GM20431 (cell line): ENCODE results near the gene CRLF1.
"Not testable (repeated sequence)": the region's sequence is repeated elsewhere in the genome, so short reads cannot be mapped to it uniquely, and the experiment has no call there.

Experiments used
- in situ Hi-C: fragments of 300-500 bp; cut with MseI, MboI; formaldehyde crosslinking; loops from one replicate; pipeline ENCODE4 v1.15.0; 2020; ENCODE audit warnings: low sequenced_read_pairs; ENCODE audit not compliant: unreplicated experiment

Gene CRLF1

DNA sequence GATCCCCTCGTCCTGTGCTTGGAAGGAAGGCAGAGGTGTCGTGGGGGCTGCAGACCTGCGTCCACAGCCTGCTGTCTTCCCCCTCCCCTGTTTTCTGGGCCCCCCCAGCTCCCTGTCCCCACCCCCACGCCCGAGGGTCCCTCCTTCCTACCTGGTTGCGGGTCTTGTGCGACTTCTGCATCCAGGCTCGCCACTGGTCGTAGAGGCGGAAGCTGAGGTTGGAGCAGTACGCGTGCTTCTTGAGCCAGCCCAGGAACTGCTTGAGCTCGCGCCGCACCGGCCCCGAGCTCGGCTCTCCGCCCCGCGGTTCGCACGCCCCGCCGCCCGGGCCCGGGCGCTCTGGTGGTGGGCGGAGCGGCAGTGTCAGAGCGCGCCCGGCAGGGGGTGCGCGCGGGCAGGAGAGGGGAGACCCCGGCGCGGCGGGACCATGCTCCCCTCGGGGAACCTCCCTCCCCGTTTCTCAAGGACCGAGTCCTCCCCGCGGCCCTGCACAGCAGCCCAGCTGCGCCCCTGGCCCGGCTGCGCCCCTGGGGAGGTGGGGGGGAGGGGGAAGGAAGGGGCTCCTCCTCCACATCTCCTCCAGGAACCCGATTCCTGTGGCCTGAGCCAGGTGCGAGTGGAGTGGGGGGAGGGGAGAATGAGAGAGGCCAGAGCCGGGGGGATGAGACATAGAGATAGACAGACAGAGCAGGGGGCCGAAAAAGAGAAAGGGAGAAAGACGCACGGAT is 12.3 kb downstream of the CRLF1 start:
- in situ Hi-C loops: no loop called here

DNA sequence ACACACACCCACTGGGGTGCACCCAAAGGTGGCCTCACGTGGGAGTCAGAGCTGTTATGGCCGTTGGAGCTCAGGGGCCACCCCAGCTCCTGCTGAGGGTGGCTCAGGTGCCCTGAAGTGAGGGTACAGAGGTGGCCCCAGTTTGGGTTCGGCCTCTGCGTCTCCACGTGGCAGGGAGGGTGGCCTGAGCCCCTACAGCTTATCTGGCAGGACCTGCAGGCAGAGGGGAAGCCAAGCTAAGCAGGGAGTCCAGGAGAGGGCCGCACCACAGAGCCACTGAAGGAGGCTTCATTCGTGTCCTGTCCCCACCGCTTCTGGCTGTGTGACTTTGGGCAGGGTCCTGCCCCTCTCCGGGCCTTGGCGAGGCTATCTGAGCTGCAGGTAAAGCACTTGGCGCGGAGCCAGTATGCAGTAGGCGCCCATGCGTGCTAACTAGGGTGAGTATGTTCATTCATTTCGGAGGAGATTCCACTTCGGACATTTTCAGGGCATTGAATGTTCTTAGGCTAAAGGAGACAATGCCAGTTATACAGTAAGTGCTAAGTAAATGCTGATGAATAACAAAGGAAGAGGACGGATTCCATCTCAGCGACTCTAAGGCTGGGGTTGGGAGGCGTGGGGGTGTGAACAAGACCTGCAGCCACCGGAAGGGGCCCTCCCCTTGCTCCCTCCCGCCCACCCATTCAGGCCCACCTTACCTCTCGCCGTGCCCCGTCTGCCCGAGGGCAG is 13.1 kb downstream of the CRLF1 start:
- in situ Hi-C loops: no loop called here

DNA sequence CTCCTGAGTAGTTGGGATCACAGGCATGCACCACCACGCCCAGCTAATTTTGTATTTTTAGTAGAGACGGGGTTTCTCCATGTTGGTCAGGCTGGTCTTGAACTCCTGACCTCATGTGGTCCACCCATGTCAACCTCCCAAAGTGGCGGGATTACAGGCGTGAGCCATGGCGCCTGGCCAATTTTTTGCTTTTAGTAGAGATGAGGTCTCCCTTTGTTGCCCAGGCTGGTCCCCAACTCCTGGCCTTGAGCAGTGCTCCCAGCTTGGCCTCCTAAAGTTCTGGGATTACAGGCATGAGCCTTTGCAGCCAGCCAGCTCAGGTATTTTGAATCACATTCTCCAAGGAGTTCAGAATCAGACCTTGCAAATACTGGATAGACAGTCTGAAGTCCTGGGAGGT is 13.9 kb downstream of the CRLF1 start:
- in situ Hi-C loops: not testable (repeated sequence)

DNA sequence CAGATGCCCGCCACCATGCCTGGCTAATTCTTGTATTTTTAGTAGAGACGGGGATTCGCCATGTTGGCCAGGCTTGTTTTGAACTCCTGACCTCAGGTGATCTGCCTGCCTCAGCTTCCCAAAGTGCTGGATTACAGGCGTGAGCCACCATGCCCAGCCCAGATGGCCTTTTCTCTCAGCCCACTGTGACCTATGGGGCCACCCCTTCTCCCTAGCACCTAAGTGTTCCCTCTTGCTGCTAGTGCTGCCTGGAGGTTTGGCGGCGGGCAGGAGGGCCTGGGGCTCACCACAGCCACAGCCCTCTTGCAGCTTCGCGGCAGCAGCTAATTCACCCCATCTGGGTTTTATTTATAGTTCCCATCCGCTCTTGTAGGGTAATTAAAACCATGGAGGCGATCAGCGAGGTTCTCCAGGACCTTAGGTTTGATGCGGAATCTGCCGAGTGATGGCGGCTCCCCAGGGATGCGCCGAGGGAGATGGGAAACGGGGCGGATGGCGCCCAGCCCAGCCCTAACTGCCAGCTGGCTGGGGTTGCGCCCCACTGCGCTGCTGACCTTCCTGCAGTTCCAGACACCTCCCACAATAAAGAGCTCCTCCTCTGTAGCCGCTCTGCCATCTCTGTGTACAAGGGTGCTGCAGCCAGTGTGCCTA is 14.7 kb downstream of the CRLF1 start:
- in situ Hi-C loops: no loop called here

DNA sequence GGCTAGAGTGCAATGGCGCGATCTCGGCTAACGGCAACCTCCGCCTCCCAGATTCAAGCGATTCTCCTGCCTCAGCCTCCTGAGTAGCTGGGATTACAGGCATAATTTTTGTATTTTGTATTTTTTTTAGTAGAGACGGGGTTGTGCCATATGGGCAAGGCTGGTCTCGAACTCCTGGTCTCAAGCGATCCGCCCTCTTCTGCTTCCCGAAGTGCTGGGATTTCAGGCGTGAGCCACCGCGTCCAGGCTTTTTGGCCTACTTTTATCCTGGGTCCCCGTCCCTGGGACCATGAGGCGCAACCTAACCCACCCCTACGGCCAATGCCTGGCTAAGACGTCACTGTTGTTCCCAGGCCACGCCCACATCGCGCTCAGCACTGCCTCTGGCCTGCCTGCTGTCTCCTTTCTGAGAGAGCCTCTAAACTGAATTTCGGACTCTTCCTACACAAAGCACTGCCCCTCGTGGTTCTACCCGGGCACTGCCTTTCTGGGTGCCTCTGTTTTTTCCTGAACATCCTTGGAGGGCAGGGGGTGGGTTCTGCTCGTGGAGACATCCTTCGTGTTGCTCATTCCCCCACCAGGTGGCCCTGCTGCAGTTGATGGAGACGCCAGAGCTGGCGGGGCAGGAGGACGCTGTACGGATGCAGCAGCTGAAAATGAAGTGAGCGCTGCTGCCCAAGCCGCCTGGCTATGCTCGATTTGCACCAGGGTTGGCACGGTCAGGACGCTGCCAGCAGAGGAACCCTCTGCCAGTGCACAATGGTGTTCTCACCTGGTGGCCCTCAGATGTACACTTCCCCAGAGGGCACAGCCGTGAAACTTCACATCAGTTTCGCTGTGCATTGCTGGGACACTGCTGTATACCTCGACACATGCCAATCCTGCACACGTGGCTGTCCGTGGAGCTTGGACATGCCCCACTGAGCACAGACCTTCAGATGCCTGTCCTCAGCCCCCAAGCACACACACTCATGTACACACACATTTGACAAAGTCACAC is 16.0 kb downstream of the CRLF1 start:
- in situ Hi-C loops: no loop called here

DNA sequence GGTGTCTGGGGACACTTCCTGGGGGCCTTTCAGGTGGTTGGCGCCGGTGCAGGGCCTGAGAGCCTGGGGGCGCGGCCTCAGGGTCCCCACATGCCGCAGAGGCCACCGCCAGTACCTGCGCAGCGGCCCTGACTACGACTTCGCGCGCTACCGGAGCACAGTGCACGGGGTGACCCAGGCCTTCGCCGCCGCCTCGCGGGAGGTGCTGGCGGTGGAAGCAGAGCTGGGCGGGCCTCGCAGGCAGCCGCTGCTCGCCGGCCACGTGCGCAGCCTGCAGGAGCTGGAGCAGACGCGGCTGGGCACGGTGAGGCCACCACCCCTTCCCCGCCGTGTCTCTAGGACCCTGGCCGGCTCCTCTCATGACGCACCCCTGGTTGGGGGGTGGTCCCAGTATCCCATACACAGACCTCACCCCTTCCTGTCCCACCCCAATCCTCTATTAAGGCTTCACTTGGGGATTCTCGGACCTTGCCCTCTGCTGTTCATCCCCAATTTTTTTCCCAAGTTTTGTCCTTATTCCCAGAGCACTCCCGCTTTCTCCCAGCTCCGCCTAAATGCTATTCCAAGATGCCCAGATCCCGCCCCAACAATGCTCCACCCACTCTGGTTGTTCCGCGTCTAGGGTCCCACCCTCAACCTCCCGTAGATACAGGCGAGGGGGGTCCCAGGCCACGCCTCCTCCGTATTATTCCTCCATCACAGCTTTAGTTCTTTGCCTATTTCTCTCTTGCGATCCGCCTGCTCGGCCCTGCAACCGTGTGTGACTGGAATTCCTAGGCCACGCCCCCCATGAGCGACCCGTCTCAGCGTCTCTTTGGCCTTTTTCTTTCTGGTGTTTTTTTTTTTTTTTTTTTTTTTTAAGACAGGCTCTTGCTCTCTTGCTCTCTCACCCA is 17.0 kb downstream of the CRLF1 start:
- in situ Hi-C loops: no loop called here

DNA sequence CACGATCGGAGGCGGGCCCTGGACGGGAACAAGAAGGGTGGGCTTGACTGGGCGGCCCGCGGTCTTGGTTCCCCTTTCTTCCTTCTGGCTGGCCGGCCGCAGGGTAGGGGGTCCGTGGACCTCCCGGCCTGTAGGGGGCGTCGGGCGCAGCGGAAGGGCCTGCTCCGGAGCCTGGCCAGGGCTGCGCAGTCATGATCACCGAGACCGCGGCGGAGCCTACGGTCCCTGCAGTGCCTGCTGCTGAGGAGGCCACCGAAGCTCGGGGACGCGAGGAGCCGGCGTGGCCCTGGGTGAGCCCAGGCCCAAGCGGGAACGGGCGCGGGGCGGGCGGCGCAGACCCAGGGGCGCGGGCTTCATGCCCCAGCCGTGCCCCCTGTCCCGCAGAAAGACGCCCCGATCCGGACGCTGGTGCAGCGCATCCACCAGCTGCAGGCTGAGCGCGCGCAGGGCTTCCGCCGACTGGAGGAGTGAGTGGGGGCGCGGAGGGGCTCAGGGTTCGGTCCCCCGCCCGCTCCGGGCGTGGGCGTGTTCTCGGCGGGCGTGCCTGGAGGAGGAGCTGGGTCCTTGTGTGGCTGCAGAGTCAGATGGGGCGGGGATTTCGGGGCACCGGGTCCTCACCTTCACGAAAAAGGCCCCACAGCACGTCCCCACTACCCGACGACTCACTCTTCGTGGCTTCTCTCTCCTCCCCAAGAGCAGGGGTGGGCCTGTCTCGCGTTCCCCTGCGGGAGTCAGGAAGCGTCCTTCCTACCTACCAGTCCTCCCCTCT is 17.8 kb downstream of the CRLF1 start, which contains the start of gene REX1BD:
TSS of gene REX1BD (plus strand) at position 188 of the 769 bp plus-strand sequence. CDS start at position 192, 4 bp downstream.
- in situ Hi-C loops: no loop called here

DNA sequence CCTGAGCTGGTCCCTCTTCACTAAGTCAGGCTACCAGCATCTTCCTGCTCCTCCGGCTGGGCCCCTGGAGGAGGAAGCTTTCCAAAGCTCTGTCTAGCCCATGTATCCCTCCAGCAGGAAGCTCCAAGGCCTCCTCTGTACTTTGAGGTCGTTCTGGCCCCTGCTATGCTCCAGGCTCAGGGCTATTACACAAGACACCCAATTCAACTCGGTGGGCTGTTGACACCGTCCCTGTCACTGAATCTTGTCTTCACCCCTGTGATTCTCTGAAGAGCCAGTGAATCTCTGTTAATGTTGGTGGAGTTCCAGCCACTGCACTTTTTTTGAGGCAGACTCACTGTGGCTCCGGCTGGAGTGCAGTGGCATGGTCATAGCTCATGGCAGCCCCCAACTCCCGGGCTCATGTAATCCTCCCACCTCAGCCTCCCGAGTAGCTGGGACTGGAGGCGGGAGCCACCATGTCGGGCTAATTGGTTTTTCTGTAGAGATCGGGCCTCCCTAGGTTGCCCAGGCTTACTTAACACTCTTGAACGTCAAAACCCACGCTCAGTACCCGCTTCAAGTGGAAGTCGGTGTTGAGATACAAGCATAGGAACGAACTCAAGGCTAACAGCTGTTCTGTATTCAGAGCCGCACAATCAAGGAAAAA is 18.5 kb downstream of the CRLF1 start:
- in situ Hi-C loops: no loop called here

DNA sequence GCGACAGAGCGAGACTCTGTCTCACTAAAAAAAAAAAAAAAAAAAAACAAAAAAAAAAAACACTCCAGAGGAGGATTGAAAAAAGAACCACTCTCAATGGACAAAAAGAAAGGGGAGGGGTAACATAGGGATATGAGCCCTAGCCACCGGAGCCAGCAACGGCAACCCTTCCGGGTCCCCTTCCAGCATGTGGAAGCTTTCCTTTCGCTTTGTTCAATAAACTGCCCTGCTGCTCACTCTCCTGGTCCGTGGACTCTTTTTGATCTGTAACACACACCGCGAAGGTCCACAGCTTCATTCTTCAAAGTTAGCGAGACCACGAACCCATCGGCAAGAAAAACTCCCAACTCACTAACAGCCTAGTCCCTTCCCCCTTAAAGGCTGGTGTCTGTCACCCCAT is 19.0 kb downstream of the CRLF1 start:
- in situ Hi-C loops: no loop called here

DNA sequence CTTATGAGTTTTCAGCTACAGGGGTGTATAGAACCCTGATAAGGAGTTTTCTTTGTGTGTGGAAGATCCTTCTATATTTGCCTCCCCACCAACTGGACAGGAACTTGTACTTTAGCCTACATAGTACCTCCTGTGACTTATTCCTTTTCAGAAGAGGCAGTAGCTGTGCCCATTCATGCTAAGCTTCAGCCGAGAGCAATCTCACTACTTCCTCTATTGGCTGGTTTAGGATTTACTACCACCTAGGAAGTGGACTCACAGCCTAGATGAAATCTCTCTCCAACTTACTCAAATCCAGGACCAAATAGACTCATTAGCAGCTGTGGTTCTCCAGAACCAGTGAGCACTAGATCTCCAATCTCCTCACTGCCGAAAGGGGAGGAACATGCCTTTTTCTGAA is 20.3 kb downstream of the CRLF1 start:
- in situ Hi-C loops: no loop called here

DNA sequence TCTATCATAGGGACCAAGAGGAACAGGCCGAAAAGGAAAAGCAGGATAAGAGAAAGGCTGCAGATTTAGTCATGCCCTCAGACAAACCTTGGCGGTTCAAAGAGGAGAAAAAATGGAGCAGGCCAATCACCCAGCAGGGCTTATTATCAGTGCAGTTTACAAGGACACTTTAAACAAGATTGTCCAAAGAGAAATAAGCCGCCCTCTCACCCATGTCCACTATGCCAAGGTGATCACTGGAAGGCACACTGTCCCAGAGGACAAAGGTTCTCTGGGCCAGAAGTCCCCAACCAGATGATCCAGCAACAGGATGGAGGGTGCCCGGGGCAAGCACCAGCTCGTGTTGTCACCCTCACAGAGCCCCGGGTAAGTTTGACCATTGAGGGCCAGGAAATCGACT is 26.3 kb downstream of the CRLF1 start:
- in situ Hi-C loops: no loop called here

DNA sequence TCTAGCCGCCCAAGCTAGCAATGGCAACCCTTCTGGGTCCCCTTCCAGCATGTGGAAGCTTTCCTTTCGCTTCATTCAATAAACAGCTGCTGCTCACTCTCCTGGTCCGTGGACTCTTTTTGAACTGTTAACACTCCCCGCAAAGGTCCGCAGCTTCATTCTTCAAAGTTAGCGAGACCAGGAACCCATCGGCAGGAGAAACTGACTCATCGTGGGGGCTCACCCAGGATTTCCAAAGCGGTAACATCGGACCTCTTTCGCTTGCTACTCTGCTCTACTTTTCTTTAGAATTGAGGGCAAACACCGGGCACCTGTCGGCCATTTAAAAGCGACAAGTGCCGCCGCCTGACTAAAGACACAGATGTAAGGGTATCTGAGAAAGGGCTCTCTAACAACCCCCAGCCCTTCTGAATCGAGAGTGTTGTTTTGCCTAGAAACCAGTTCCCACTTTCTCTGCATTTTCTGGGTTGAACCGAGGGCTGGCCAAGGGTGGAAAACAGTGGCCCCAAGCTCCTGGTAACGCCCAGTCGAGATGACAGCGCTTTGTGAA is 29.2 kb downstream of the CRLF1 start:
- in situ Hi-C loops: no loop called here

DNA sequence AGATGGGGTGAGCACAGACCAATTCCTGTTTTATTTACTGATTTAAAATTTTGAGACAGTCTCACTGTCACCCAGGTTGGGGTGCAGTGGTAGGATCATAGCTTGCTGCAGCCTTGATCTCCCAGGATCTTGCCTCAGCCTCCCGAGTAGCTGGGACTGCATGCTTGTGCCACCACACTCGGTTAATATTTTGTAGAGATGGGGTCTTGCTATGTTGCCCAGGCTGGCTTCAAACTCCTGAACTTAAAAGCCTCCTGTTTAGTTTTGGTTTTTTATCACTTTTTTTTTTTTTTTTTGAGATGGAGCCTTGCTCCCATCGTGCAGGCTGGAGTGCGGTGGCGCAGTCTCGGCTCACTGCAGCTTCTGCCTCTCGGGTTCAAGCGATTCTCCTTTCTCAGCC is 30.2 kb downstream of the CRLF1 start:
- in situ Hi-C loops: no loop called here

DNA sequence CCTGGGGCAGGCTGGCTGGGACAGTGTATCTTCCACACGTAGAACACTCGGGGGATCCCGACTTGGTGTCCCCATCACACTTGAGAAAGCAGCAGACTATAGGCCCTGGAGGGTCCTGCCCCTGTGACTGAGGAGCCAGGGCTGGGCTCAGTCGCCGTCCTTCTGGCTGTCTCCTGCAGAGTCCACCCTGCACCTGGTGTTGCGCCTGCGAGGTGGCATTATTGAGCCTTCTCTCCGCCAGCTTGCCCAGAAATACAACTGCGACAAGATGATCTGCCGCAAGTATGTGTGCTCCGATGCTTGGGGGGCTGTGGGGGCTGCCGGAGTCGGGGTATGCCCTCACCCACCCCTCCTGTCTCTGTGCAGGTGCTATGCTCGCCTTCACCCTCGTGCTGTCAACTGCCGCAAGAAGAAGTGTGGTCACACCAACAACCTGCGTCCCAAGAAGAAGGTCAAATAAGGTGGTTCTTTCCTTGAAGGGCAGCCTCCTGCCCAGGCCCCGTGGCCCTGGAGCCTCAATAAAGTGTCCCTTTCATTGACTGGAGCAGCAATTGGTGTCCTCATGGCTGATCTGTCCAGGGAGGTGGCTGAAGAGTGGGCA is 31.8 kb downstream of the CRLF1 start:
- in situ Hi-C loops: no loop called here

DNA sequence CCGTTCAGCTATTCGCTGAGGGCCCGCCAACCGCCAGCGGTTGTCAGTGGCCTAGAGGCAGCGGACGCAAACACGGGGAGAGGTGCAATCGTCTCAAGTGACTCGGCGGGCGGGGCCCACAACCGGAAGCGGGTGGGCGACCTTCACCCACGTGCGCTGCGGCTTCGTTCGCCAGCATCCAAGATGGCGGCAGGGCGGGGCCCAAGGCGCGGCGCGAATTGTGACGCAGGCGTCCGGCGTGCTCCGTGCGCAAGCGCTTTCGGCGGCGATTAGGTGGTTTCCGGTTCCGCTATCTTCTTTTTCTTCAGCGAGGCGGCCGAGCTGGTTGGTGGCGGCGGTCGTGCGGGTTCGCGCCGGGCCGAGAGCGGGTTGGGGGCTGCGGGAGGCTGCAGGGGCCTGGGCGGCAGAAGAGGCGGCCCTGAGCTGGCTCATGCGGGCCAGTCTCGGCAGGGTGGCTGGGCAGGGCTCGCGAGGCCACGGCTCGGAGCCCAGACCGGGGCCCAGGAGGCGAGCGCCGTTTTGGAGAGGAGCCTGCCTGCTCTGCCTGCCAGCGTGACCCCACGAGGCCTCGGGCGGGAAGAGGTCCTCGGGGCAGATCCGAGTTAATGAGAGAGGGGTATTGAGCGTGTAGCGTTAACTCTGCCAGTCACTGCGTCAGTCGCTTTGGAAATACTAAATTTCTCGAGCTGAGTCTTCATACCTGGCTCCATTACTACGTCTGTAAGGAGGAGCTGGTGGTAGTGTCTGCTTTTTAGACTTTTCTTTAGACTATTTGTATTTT is 34.8 kb downstream of the CRLF1 start, which contains the start of gene UBA52:
TSS of gene UBA52 (plus strand) at position 294 of the 781 bp plus-strand sequence. CDS start 1,444 bp downstream, outside the sequence.
- in situ Hi-C loops: no loop called here

DNA sequence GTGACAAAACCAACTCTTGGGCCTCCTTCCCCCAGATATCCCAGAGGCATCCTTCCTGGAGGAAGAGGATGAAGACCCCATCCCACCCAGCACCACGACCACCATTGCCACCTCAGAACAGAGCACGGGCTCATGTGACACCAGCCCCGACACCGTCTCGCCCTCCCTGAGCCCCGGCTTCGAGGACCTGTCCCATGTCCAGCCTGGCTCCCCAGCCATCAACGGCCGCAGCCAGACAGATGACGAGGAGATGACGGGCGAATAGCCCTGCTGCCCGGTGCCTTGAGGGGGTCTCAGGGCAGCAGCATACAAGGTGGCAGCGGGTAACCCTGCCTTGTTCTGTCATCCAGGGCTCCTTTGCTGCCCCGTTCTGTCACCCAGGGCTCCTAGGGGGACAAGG is 38.2 kb downstream of the CRLF1 start:
- in situ Hi-C loops: no loop called here
